ENCODE data around the gene BMPER.

- TF ChIP-seq CTCF (IDR thresholded peaks at IDR 0.05): no peak
- TF ChIP-seq EP300 (IDR thresholded peaks at IDR 0.05): no peak
- no peak for TF ChIP-seq POLR2A (IDR thresholded peaks at IDR 0.05)
- no peak for TF ChIP-seq POLR2AphosphoS5 (IDR thresholded peaks at IDR 0.05)
Observed at GRCh38 chr7:34096777-34097176, 191.4 kb downstream of the BMPER start.

All from stomach (tissue), 4 donors.